Endothelial cell of umbilical vein (primary cell): Measurements from ENCODE around the gene SH3BP5. TPM values are rescaled to one million over a fixed set of nuclear protein-coding genes. Genes with fewer than 3 reads are reported as not detected.

Experiments
- BruUV-seq: library from RNA; stranded (reverse); fragments of 400-500 nt; replicated peaks from 2 replicates; lab custom pipeline; 2021; lab: Mats Ljungman, UMichigan
- CTCF ChIA-PET: fragments of 300-600, 350-600 bp; sonication (Branson Sonifier 250); formaldehyde crosslinking; loops from one replicate; lab custom pipeline; 2021; ENCODE audit warnings: antibody characterized with exemption, inconsistent platforms; lab: Charles Lee
- POLR2A ChIA-PET: fragments of 300-600, 350-600 bp; sonication (Branson Sonifier 250); formaldehyde crosslinking; loops from one replicate; lab custom pipeline; 2021; ENCODE audit warnings: antibody characterized with exemption, inconsistent platforms; lab: Charles Lee
- DNase-seq: peaks from one replicate; pipeline ENCODE4 v3.0.0-alpha.2; 2011; ENCODE audit warnings: low read depth, low spot score
- FAIRE-seq: peaks from 2 replicates; lab custom pipeline; 2011; peaks lifted over from hg19 to GRCh38; lab: Jason Lieb, UNC
- H2AFZ ChIP-seq: 2 replicates; pipeline ENCODE4 v1.6.0; 2012; ENCODE audit warnings: low read depth, low read length, control low read depth, inconsistent platforms
- H3K27ac ChIP-seq: 2 replicates; pipeline ENCODE4 v1.5.1; 2011; ENCODE audit warnings: low read depth, mild to moderate bottlenecking, control low read depth, low read length, moderate library complexity; ENCODE audit not compliant: insufficient read depth
- H3K27me3 ChIP-seq, 2 experiments: 2 replicates each; pipeline versions ENCODE4 v1.6.0 to v1.6.1; 2011; ENCODE audit warnings: low read length in 2 of 2, mixed read lengths in 1 of 2; ENCODE audit not compliant: control insufficient read depth in 2 of 2, insufficient read depth in 2 of 2
- H3K36me3 ChIP-seq, 2 experiments: 2 replicates in 1 of 2; 3 replicates in 1 of 2; pipeline ENCODE4 v1.5.1; 2011; ENCODE audit warnings: low read length in 2 of 2, mild to moderate bottlenecking in 1 of 2, moderate library complexity in 1 of 2; ENCODE audit not compliant: control insufficient read depth in 2 of 2, insufficient read depth in 2 of 2; ENCODE audit errors: extremely low read depth in 1 of 2
- H3K4me1 ChIP-seq: 3 replicates; pipeline ENCODE4 v1.5.1; 2011; ENCODE audit warnings: mild to moderate bottlenecking, low read length; ENCODE audit not compliant: control insufficient read depth, insufficient read depth; ENCODE audit errors: extremely low read depth
- H3K4me2 ChIP-seq: 2 replicates; pipeline ENCODE4 v1.6.1; 2011; ENCODE audit warnings: low read length, control low read depth, mixed read lengths; ENCODE audit not compliant: insufficient read depth
- H3K4me3 ChIP-seq, 3 experiments: fragments of 200-600 bp in 1 of 3; sonication (generic), shearing (Covaris generic) in 1 of 3; replicated peaks in 1 of 3; 2 replicates each; pipeline ENCODE4 v1.5.1; 2011 to 2016; ENCODE audit warnings: control low read depth in 3 of 3, low read length in 3 of 3, mild to moderate bottlenecking in 2 of 3, inconsistent platforms in 1 of 3, low read depth in 1 of 3, moderate library complexity in 1 of 3; ENCODE audit not compliant: insufficient read depth in 1 of 3
- H3K79me2 ChIP-seq: 2 replicates; pipeline ENCODE4 v1.6.0; 2012; ENCODE audit warnings: low read length, inconsistent platforms; ENCODE audit not compliant: control insufficient read depth, insufficient read depth
- H3K9ac ChIP-seq: replicated peaks from 2 replicates; pipeline ENCODE3; 2011; ENCODE audit warnings: low read length, control low read depth; ENCODE audit not compliant: insufficient read depth; ENCODE audit errors: extremely low read depth
- H3K9me1 ChIP-seq: replicated peaks from 3 replicates; pipeline ENCODE4 v1.6.0; 2011; ENCODE audit warnings: mild to moderate bottlenecking, low read length; ENCODE audit not compliant: control insufficient read depth, insufficient read depth; ENCODE audit errors: extremely low read depth
- H3K9me3 ChIP-seq: replicated peaks from 2 replicates; pipeline ENCODE4 v1.5.1; 2012; ENCODE audit warnings: low read length, inconsistent platforms; ENCODE audit not compliant: control insufficient read depth, insufficient read depth
- H4K20me1 ChIP-seq: replicated peaks from 2 replicates; pipeline ENCODE3; 2011; ENCODE audit warnings: mild to moderate bottlenecking, low read length; ENCODE audit not compliant: control insufficient read depth, insufficient read depth; ENCODE audit errors: extremely low read depth
- CTCF ChIP-seq, 2 donors: IDR thresholded peaks; 1 replicate in 1 of 2; 2 replicates in 1 of 2; pipeline ENCODE4 v1.5.1; 2011; ENCODE audit warnings: low read length in 2 of 2, mild to moderate bottlenecking in 2 of 2, moderate library complexity in 2 of 2, control low read depth in 1 of 2, inconsistent platforms in 1 of 2, low read depth in 1 of 2; ENCODE audit not compliant: insufficient read depth in 1 of 2; ENCODE audit errors: extremely low read depth in 1 of 2
- EZH2 ChIP-seq: IDR thresholded peaks from 2 replicates; pipeline ENCODE4 v1.6.1; 2012; ENCODE audit warnings: borderline replicate concordance, low read depth, mild to moderate bottlenecking, moderate library complexity, low read length, inconsistent platforms; ENCODE audit not compliant: severe bottlenecking
- FOS ChIP-seq: IDR thresholded peaks from 2 replicates; pipeline ENCODE4 v1.6.1; 2011; ENCODE audit warnings: mild to moderate bottlenecking, low read length, moderate library complexity, borderline replicate concordance; ENCODE audit not compliant: insufficient read depth
- GATA2 ChIP-seq: IDR thresholded peaks from 2 replicates; pipeline ENCODE4 v1.7.0; 2011; ENCODE audit warnings: low read depth, mild to moderate bottlenecking, moderate library complexity, mixed read lengths, low read length; ENCODE audit not compliant: insufficient read length, insufficient read depth
- MYC ChIP-seq: IDR thresholded peaks from one replicate; pipeline ENCODE4 v1.6.1; 2011; ENCODE audit warnings: mild to moderate bottlenecking, low read depth, low read length
- POLR2A ChIP-seq: IDR thresholded peaks from 2 replicates; pipeline ENCODE4 v1.6.1; 2012; ENCODE audit warnings: low read depth, mild to moderate bottlenecking, control low read depth, low read length
- POLR2AphosphoS5 ChIP-seq: IDR thresholded peaks from 2 replicates; pipeline ENCODE4 v1.6.1; 2012; ENCODE audit warnings: low read depth, mild to moderate bottlenecking, control low read depth, low read length, moderate library complexity; ENCODE audit not compliant: insufficient read depth
- dilution Hi-C: fragments of 300-500 bp; cut with MboI; formaldehyde crosslinking; loops from one replicate; pipeline ENCODE4 v1.15.0; 2019; ENCODE audit warnings: low sequenced_read_pairs; ENCODE audit not compliant: extremely low pct_ligation_motif_present
- intact Hi-C: fragments of 100-400 bp; cut with micrococcal nuclease; formaldehyde crosslinking; loops from one replicate; pipeline ENCODE4 v1.10.0; 2022
- polyA plus RNA-seq, 4 experiments: library from polyadenylated mRNA; depleted of rRNA in 3 of 4; stranded (reverse) in 3 of 4; unstranded in 1 of 4; fragments of >200 nt; gene quantifications; 2 replicates each; pipeline versions ENCODE4 v1.2.1 to v1.2.3, GENCODE V29; 2011 to 2012; ENCODE audit warnings: missing spikeins in 1 of 4
- total RNA-seq: library from RNA; stranded (reverse); gene quantifications from 2 replicates; pipeline ENCODE4 v1.2.3, GENCODE V29; 2021

The SH3BP5 gene
- total and polyA plus RNA-seq, 2 donors (not counting 3 experiments of a cell fraction or from before 2014, with no cell fraction given) = 35.3 to 76.3 TPM

DNA sequence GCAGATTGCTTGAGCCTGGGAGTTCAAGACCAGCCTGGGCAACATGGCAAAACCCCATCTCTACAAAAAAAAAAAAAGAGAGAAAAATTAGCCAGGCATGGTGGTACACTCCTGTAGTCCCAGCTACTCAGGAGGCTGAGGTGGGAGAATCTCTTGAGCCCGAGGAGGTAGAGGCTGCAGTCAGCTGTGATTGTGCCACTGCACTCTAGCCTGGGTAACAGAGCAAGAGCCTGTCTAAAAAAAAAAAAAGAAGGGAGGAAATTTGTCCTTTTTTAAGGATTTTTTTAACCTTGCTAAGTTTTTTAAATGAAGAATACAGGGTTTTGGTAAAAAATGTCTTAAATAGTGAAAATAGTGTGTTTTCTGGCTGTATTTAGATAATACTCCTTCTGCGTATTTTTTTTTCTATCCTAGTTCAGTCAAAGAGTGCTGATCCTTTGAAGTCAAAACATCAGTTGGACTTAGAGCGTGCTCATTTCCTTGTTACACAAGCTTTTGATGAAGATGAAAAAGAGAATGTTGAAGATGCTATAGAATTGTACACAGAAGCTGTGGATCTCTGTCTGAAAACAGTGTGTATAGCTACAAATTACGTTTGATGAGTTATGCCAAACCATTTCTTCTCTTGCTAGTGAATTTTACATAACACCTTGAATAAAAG is 115.2 kb downstream of the SH3BP5 start:
- Histone ChIP-seq H3K4me2 (no peak overlapping the region), H3K79me2 (no peaks in the 10 kb centered on the region), H2AFZ (no peak overlapping the region), H3K4me3 (no peak overlapping the region), H3K9me1 (no peaks in the 10 kb centered on the region), H4K20me1 (no peaks in the 10 kb centered on the region), H3K27me3 (no peaks in the 10 kb centered on the region), H3K9me3 (no peaks in the 10 kb centered on the region), H3K36me3 (peaks cover 18 to 35% of the 10 kb centered on the region in 2 experiments), H3K27ac (no peak overlapping the region), H3K4me1 (no peaks in the 10 kb centered on the region), H3K9ac (no peak overlapping the region)
- BruUV-seq = no TSS peak
- dilution Hi-C loops (no loop called here), intact Hi-C loops (no loop called here)
- POLR2A ChIA-PET = no interaction called here
- FAIRE-seq = no peak
- DNase-seq = no peak
- CTCF ChIA-PET = interaction anchor here (1.2 kb wide), 1 partner anchor 11 kb away, joined by 4 read pairs; the partner anchor contains the start of gene CAPN7
- no peak for TF ChIP-seq FOS
- no peak for TF ChIP-seq GATA2
- TF ChIP-seq POLR2A = no peak
- no peak for TF ChIP-seq EZH2
- no peak for TF ChIP-seq CTCF (IDR thresholded peaks at IDR 0.05; ENCODE audit: extremely low read depth in 1 of 2, insufficient read depth in 1 of 2, low read depth in 1 of 2, low read length in 2 of 2)
- no peak for TF ChIP-seq MYC
- no peak for TF ChIP-seq POLR2AphosphoS5
